IPS-NIHi7 (cell line): ENCODE measurements around the gene AEN.

Source experiments
- DNase-seq: peaks from one replicate; pipeline ENCODE4 v3.0.0; 2012; ENCODE audit warnings: mixed read lengths; ENCODE audit errors: extremely low spot score

AEN gene, protein sequence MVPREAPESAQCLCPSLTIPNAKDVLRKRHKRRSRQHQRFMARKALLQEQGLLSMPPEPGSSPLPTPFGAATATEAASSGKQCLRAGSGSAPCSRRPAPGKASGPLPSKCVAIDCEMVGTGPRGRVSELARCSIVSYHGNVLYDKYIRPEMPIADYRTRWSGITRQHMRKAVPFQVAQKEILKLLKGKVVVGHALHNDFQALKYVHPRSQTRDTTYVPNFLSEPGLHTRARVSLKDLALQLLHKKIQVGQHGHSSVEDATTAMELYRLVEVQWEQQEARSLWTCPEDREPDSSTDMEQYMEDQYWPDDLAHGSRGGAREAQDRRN

DNA sequence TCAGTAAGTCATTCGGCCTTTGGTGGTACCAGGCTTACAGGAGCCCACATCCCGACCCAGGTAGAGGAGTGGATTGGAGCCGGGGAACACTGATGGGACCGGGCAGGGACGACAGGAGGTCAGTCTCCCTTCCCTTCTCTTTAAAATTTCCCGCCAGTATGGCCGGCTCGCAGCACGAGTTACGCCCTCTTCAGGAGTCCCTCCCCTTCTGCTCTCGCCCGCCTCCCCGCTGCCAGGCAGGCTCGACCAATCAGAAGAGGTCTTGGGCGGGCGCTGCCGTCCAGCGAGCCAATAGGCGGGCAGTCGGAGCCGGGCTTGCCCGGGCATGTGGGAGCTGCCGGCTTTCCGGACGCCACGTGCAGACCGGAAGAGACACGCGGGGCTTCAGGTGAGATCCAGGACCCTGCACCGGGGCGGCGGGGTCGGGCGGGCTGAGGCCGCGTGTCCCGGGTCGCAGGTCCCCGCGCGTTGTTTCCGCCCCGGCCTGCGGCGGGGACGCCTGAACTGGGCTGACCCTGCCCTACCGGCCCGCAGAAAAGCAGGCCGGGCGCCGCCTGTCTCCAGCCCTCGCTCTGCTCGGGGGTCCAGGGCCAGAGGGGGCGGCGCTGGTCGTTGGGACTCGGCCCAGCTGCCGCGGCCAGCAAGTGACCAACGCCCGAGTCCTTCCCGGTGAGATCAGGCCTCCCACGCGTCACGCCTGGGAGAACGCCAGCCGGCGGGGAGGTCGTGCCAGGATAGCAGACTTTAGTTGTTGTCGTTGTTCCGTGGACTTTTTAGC is at the start of gene AEN:
TSS of gene AEN (plus strand) at position 346 of the 778 bp plus-strand sequence. CDS start 4,870 bp downstream, outside the sequence.
- DNase-seq, result peak; percentile 97

DNA sequence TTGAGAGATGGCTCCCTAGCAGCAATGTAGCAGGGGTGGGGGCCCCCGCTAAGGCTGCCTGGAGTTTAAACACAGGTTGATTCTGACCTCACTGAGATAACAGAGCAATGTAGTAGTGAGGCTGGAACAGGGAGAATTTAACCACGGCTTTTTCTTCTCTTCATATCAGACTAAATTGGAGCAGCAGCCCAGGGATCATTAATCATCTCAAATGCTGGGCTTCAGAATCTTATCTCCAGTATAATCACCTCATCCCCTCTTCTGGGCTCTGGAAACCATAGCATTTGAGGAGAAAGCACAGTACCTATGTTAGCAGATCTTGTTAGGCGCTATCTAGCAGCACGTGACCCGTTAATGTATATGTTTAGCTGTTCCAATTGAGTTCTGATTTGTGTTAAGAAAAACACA is 49.3 kb upstream of the AEN start:
- DNase-seq, result no peak

DNA sequence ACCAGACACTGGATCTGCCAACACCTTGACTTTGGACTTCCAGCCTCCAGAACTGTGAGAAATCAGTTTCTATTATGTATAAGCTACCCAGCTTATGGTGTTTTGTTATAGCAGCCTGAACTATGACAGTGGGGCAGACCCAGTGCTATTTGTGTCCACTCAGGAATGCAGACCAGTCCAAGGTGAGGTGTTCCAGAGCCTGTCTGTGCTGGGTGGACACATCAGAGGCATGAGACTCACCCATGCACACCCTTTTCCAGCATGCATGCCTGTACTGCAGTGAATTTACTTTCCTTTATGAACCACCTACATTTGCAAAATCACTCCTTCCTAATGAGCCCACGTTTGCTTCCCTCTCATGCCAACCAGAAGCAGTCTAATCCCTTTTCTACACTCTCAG is 47.1 kb upstream of the AEN start:
- no peak for DNase-seq

DNA sequence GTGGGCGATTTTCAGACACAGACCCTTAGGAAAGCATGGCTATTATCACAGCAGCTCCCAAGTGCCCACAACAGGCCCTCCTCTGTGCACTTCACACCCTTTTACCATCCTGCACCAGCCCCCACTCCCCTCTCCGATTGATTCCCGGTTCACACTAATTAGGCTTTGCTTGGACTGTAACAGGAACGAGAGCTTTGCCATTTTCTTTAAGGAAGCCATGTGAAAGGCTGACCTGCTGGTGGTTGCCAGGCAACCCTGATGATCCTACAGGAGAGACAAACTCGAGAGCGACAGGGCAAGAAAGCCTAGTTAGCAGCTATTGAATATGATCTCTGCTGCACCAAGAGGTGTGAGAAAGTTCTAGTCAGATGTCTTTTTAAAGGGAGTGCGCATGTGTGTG is 46.5 kb upstream of the AEN start:
- DNase-seq, result no peak

DNA sequence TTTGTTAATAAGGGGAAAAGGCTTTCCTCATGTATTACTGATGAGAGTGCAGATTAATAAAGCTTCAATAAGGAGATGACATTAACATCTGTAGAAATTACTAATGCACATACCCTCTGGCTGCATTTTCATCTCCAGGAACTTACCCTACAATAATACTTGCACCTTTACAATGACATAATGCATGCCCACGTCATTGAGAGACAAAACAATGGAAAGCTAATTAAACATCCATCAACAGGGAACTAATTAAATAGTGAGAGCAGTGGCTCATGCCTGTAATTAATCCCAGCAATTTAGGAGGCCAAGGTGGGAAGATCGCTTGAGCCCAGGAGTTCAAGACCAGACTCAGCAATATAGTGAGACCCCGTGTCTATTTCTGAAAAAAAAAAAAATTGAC is 41.8 kb upstream of the AEN start:
- DNase-seq, result no peak

DNA sequence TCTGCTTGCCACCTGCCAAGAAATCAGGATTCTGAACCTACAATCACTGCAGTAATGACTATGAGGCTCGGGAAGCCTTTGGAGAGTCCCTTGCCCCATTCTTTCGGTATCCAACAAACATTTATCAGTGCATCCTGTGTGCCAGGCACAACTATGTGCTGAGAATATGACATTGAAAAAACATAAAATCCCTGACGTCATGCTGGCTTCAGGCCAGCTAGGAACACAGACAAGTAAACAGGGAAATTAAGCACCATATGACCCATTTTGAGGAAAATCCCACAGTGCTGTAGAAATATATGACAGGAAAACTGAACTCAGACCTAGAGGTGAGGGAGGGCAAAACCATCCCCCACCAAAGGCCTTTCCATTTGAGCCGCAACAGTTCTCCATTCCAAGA is 40.6 kb upstream of the AEN start:
- DNase-seq, result no peak

DNA sequence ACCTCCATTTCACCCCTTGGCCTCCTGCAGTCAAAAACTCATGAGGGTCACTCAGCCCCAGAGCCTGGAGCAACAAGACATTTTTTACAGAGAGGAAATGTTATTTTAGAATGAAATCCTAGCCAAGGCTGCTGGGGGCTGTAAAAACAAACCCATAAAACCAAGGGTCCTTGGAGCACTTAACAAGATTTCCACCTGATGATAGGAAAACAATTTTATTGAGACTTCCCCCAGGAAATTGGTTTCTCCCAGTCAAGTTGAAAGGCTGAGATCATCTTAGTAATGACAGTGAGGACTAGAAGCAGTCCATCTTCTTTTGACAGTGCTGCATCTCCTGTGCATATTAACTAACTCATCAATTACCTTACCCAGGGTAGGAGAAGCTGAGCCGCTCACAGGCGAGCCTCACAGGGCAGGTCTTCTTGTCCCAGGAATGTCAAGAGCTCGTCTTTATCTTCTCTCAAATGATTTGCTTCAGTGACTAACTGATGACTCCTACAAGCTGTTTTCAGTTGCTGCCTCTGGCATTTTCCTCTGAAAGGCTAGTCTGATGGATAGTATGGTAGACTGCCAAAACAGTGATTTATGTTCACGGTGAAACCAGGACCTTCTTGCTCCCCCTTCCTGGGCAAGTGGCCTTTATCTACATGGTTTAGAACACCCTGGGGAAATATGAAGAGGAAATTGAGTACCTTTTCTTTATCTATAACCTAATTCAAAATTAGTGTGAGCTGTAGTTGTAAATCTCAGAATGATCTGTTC is 34.6 kb upstream of the AEN start:
- DNase-seq, result no peak

DNA sequence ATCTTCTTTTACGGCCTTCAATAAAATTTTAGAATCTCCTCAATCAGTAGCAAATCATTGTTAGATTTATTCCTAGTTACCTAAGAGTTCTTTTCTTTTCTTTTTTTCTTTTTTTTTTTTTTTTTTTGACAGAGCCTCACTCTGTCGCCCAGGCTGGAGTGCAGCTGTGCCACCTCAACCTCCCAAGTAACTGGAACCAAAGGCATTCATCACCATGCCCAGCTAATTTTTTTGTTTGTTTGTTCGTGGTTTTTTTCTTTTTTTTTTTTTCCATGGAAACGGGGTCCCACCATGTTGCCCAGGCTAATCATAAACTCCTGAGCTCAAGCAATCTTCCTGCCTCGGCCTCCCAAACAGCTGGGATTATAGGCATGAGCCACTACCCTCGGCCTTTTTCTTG is 30.4 kb upstream of the AEN start:
- no peak for DNase-seq

DNA sequence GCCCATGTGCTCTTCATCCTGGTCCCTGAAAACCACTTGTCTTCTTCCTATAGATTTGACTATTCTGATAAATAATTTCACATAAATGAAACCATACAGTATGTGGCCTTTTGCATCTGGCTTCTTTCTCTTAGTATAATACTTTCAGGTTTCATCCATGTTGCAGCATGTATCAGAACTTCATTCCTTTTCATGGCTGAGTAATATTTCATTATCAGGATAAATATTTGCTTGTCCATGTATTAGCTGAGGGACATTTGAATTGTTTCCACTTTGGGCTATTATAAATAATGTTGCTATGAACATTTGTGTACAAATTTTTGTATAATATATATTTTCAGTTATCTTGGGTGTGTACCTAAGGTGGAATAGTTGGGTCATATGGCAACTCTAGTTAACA is 29.8 kb upstream of the AEN start:
- DNase-seq, result no peak

DNA sequence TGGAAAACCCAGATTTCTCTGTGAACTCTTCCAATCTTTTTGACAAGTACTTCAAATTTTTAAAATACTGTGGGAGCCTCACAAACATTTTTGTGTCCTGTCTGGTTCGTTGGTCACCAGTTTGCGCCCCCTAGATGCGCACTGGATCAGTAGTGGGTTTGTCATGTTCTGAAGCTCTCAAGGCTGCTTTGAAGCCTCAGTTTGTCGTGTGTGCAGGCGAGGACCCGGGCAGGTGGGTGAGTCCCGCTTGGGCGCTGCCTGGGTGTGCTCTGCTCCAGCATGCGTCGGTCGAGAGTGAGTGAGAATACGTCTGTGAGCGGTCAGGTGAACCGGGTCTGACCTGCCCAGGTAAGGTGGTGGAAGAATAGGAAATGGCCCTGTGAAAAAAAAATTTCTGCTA is 17.3 kb upstream of the AEN start:
- DNase-seq, result no peak

DNA sequence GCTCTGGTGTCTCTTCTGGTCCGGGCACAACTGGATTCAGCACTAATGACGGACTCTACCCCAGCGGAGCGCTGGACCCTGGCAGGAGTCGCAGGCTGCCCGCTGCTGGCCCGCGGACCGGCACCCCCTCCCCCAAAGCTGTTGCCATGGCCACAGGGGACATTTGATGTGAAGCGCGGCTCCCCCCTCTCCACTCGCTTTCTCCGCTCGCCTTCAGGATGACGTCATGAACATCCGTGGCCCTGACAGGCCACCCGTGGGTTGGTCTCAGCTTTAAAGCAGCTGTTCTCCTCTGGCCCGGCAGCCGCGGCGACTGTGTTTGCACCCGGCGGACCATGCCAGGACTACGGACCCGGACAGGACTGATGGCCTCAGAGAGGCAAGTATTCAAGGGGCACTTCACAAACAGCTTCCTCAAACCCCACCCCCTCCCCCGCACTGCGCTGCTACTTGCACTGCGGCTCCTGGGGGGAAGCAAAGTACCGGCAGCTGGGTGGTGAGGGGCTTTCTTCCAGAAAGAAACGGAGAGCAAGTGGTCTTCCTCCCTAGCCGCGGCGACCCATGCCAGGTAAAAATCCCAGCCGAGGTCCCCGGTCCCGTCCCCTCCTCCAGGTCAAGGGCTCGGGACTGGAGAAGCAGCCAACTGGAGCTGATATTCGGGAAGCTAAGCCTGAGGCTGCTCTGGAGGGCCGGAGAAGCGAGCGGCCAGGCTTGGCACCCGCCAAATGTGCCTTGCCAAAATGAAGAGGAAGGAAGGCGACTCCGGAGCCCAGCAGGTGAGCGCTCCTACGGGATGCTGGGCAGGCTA is 16.6 kb upstream of the AEN start:
- no peak for DNase-seq

DNA sequence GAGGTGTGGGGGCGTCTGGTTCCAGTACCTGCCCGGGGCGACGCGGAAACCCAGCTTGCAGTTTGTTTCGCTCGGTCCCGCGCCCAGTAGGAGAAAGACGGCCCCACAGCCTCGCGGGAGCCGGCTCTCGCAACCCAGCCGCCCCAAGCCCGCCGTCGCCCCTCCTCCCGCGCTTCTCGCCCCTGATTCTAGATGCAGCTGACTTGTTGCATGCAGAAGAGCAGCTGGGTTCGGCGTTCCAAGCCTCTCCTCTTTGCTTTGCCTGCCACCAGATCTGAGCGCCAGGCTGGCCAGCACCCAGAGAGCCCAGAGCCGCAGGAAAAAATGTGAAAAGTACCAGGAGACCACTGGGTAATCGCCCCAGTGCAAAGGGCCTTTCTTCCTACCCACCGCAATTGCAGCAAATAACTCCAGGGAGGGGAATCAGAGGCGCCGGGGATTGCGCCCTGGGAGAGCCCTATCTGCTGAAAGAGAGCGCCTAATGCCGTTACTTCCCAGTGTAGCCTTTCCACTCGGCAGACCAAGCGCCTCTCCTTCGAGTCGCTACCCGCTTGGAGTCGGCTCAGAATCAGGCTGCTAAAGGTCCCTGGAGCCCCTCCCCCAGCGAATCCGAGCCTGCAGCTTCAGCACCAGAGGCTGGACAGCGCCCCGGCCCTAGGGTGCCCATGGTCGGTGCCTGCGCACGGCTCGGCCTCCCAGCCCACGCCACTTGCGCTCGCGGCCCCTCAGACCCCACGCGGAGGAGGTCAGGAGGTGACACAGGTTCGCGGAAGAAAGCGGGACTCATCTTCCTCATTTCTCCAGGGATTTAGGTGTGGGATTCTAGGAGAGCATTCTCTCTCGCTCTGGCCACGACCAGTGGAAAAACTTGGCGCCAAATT is 15.7 kb upstream of the AEN start:
- peak; percentile 59 for DNase-seq

DNA sequence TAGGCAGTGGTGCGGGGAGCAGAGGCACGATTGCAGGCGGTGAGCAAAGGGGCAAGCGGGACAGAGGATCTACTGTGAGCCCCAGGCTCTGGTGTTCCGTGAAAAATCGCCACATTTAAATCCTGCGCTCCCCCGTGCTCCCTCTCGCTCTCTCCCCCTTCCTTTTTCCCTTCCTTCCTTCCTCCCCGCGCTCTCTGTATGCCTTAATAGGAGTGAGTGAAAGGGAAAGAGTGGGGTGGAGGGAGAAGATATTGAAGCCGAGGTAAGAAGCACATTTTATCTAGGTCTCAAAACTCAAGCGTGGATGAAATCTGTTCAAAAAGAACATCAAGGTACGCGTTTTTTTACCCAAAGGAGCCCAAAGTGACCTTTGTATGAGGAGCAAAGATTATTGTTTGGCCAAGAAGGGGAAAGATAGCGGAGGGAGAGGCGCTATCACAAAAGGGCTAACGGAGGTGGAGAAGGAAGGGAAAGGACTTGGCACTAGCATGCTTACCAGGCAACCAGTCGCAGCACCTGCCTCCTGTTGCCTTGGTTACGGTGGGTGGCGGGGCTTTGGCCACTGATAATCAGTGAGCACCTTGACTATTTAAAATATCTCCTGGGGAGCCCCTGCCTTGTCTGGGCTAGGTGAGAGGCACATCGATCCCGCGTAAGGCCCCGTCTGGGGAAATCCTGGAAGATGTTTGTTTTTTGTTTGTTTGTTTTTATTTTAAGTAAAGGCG is 14.9 kb upstream of the AEN start:
- no peak for DNase-seq

DNA sequence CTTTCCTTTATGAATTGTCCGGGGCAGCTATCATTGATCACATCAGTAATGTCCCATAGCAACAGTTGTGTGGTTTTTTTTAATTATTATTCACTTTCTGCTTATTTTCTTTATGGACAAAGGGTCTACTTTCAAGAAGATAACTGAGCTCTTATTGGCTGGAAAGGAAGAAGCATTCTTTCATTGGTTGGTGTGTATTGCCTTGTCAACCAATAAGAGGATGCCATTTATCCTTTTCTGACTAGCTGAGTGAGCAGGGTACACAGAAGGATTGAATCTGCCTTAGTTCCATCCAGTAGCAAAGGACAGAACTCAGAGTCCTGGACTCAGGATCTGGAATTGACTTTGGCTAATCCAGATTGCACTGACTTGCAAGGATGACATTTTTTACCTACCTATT is 13.2 kb upstream of the AEN start:
- no peak for DNase-seq

DNA sequence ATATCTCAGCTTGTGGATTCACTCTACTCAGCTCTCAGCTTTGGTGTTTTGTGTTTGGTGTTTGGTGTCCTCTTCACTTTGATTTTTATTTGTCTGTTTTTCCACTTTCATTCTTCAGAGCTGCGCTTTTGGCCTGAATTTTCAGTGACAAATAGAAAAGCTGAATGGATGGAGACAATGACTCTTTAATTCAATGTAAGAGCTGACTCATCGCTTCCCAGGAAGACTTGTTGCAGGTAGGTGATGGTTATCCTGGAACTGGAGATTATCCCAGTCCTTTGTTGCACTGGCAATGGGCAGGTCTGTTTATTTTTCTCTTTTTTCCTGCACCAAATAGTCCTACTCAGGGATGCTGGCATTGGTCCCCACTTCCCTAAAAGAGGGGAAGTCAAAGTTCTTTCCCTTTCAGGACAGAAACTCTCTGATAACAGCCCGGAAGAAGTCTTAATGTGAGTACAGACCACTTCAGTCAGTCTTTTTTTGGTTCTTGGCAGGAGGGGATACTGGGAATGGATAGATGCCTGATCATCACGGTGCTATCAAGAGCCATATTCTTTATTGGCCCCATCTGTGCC is 12.4 kb upstream of the AEN start:
- no peak for DNase-seq

DNA sequence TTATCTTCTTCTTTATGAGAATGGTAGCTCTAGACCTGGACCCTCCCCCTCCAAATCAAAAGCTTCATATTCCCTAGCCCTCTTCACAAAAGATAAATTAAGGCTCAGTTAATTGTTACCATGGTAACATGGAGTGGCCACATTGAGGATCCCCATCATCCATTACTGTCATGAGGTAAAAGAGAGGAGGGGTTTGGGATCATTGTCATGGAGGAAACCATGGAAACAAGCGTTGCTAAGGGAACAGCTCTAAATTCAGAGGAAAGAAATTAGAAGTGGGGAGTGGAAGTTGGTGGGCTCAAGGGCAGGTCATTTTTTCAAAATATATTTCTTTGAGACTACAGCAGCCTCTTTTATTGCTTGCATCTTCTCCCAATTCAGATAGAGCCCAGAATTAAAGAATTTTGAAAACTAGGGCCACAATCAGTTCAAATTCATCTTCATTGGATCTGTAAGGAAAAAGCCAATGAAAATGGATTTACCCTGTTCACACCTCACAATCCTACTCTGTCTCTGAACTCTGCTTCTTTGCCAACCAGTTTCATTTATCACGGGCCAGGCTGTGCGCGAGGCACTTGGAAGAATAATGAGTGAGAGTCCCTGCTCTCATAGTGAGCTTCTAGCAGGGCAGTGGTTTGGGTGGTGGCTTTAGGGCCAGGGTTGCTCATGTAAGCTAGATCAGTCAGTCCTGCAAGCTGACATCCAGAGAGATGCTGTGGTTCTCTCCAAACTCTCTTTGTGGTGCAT is 11.6 kb upstream of the AEN start:
- DNase-seq, result no peak

DNA sequence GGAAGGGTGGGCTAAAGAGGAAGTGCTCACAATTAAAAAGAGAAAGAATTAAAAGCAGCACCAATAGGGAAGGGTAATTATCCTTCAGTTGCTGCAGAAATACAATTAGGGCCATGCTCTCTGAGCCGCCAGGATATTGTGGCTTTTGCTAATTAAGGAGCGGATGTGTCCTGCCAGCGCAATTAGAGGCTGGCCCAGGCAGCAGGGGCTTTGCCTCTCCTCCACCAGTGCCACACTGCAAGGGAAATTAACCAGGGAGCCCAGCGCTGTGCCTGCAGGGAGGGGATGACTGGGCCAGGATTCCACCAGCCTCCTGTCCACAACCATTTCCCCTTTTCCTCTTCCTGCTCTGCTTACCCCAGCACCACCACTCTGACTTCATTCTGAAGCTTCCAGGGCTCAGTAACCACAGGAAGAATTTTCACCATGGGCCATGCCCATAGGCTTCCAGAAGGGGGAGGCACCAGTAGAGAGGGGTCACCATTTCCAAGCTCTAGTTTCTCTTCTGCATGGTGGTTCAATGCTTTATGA is 10.4 kb upstream of the AEN start:
- no peak for DNase-seq

DNA sequence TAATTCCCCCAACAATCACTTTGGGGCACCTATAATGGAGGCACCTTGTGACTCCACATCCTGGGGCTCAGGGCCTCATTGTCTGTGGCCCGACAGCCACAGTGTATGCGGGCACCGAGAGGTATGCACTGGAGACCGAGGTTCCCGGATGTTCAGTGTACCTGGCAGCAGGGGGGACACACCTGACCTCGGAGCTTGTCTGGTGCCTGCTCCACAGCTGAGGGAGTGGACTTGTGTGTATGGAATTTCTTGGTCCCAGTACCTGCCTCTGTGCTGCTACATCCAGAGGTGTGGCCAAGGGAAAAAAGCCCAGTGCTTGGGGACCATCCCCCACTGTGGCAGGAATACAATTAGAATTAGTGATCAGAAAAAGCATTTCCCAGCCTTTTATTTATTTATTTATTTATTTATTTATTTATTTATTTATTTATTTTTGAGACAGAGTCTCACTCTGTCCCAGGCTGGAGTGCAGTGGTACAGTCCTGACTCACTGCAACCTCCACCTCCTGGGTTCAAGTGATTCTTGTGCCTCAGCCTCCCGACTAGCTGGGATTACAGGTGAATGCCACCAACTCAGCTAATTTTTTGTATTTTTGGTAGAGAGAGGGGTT is 8.8 kb upstream of the AEN start:
- DNase-seq, result no peak
